Body of pancreas (tissue), 4 donors: ENCODE results near the gene SLCO3A1. TPM values are rescaled to one million over a fixed set of nuclear protein-coding genes. Genes with fewer than 3 reads are reported as not detected.
A peak's percentile ranks its signal among the peaks of the same experiment; 100 is the strongest.

ENCODE experiments used
- ATAC-seq: fragments of 150-250 bp; one replicate; pipeline ENCODE4 v1.9.1; 2016
- DNase-seq, 4 donors: peaks; one replicate each; pipeline ENCODE4 v3.0.0-alpha.2; 2019
- H3K27ac ChIP-seq, 4 donors: fragments of 200-600 bp; sonication (generic); 1 replicate in 3 of 4; 2 replicates in 1 of 4; pipeline versions ENCODE4 v1.5.1 to v1.6.1; 2016 to 2019; ENCODE audit warnings: mild to moderate bottlenecking in 1 of 4, mixed read lengths in 1 of 4, moderate library complexity in 1 of 4
- H3K27me3 ChIP-seq, 2 donors: fragments of 200-600 bp; sonication (generic); one replicate each; pipeline ENCODE4 v1.6.0; 2016; ENCODE audit warnings: mild to moderate bottlenecking in 1 of 2
- H3K36me3 ChIP-seq, 2 donors: fragments of 200-600 bp; sonication (generic); replicated peaks in 1 of 2; 2 replicates each; pipeline ENCODE4 v1.5.1; 2016; ENCODE audit warnings: low read depth in 2 of 2; ENCODE audit not compliant: insufficient read depth in 1 of 2
- H3K4me1 ChIP-seq: fragments of 200-600 bp; sonication (generic); one replicate; pipeline ENCODE4 v1.6.0; 2016
- H3K4me3 ChIP-seq, 2 donors: fragments of 200-600 bp; sonication (generic); 1 replicate in 1 of 2; 2 replicates in 1 of 2; pipeline ENCODE4 v1.5.1; 2016 to 2019
- H3K9me3 ChIP-seq, 3 donors: fragments of 200-600 bp; sonication (generic); 1 replicate in 2 of 3; 2 replicates in 1 of 3; pipeline ENCODE4 v1.5.1; 2016
- POLR2A ChIP-seq, 3 donors: fragments of 450-650 bp; IDR thresholded peaks; one replicate each; pipeline ENCODE4 v1.6.1; 2016; ENCODE audit warnings: antibody characterized with exemption in 3 of 3, mild to moderate bottlenecking in 2 of 3
- WGBS, 2 donors: methylation state at CpG; one replicate each; pipeline ENCODE4 v1.1.5; 2017; 5-methylcytosine and 5-hydroxymethylcytosine counted together
- intact Hi-C: fragments of 100-400 bp; cut with DNase I; formaldehyde crosslinking; loops from one replicate; pipeline ENCODE4 v1.15.1; 2023
- total RNA-seq, 2 donors: library from RNA; depleted of rRNA; stranded (reverse); fragments of >200 nt; gene quantifications; one replicate each; pipeline ENCODE4 v1.1.0, GENCODE V29; 2016
- TF ChIP-seq, protein P1 (sequence below), 7 experiments: fragments of 450-650 bp in 4 of 7; fragments of 200-600 bp in 3 of 7; sonication (generic) in 3 of 7; IDR thresholded peaks; one replicate each; pipeline ENCODE4 v1.5.1; 2016 to 2019; ENCODE audit warnings: antibody characterized with exemption in 7 of 7

SLCO3A1 gene
- total RNA-seq, 2 donors from 2014 or later, result 5.7 to 12.9 TPM

DNA sequence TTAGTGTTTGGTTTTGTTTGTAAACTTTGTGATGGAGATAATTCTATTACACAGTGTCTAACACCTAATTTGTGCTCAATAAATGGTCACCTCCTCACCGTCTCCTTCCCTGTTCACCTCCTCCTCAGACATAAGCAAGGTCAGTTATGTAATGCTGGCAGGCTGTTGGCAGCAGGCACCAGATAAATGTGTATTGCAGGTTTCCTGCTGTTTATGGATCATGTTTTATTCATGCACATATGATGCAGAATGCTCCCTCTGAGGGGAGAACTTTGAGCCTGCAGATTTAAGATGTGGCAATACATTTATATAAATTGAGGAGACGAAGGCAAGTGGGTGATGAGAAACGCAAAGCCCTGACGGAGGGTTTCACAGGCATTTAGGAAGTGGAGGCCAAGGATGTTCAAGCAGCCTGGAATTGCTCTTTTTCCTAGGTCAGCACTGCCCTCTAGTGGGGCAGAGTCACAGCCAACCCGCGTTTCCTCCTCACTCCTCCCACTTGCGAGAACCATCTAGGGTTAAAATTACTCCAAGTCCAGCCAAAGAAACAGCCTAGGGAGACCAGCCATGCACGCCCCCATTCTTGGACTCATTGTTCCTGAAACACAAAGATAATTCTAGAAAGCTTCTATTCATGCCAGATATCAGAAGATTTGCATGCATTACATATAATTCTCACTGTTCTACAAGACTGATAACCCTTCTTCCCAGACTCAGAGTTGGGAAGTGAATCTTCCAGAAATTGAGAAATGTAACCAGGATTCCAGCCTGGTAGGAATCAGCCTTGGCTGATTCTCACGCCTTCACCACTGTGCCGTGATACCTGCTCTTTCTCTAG lies 228.7 kb downstream of the SLCO3A1 start:
- ATAC-seq (no peak), DNase-seq (peak; percentile 47 to 60 (median 52))
- 9 to 12% methylated on average over 10 of the region's 10 CpGs for WGBS, 2 donors
- H3K36me3 ChIP-seq, result no peaks in the 10 kb centered on the region
- H3K4me1 ChIP-seq, result no peaks in the 10 kb centered on the region
- H3K9me3 ChIP-seq, result no peaks in the 10 kb centered on the region
- intact Hi-C loops, result loop anchor here (5.0 kb wide), 1 partner anchor 775 kb away; no protein-coding TSS in a partner anchor
- H3K27ac ChIP-seq, result no peak overlapping the region
- no peaks in the 10 kb centered on the region for H3K27me3 ChIP-seq
- no peak overlapping the region for H3K4me3 ChIP-seq
- TF ChIP-seq, protein P1, sequence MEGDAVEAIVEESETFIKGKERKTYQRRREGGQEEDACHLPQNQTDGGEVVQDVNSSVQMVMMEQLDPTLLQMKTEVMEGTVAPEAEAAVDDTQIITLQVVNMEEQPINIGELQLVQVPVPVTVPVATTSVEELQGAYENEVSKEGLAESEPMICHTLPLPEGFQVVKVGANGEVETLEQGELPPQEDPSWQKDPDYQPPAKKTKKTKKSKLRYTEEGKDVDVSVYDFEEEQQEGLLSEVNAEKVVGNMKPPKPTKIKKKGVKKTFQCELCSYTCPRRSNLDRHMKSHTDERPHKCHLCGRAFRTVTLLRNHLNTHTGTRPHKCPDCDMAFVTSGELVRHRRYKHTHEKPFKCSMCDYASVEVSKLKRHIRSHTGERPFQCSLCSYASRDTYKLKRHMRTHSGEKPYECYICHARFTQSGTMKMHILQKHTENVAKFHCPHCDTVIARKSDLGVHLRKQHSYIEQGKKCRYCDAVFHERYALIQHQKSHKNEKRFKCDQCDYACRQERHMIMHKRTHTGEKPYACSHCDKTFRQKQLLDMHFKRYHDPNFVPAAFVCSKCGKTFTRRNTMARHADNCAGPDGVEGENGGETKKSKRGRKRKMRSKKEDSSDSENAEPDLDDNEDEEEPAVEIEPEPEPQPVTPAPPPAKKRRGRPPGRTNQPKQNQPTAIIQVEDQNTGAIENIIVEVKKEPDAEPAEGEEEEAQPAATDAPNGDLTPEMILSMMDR (IDR thresholded peaks at IDR 0.05), result peak; percentile 43 to 74 (median 64)
- no peak for TF ChIP-seq POLR2A (IDR thresholded peaks at IDR 0.05)

DNA sequence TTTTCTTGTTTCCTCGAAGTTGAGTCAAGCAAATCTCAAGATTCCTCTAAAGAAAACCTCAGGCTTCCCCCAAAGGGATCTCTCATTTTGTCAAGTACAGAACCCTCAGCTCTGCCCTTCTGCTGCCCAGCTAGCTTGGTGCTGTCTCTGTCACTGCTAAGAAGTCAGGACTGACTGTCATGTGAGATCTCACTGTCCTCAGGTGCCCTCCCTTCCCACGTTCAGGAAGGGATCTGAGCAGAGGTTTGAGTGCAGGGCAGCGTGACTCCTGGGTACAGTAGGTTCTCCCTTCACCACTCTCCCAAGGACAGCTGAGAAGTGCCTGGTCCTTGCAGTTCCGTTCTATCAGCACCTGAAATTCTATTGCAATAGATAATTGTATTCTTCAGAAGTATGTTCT lies 229.7 kb downstream of the SLCO3A1 start:
- intact Hi-C loops, result loop anchor here (5.0 kb wide), 1 partner anchor 776 kb away; no protein-coding TSS in a partner anchor
- TF ChIP-seq, protein P1 (IDR thresholded peaks at IDR 0.05), result no peak
- no peak for TF ChIP-seq POLR2A (IDR thresholded peaks at IDR 0.05)
- no peak for ATAC-seq

DNA sequence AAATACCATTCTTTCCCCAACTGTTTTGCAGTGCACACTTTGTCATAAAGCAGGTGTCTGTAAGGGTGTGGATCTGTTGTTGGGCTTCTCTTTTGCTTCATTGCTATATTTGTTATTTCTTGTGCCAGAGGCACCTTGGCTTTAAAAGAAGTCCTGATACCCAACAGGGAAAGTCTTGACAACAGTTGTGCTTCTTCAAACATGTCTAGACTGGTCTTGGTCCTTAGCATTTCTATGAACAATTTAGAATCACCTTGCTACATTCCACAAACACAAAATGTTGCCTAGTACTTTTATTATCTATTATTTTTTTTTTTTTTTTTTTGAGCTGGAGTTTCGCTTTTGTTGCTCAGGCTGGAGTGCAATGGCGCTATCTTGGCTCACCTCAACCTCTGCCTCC lies 233.7 kb downstream of the SLCO3A1 start:
- 84 to 92% methylated on average over 2 of the region's 2 CpGs for WGBS, 2 donors
- Histone ChIP-seq H3K36me3 (no peaks in the 10 kb centered on the region), H3K27ac (no peak overlapping the region), H3K27me3 (peaks cover 0 to 8% of the 10 kb centered on the region in 2 donors), H3K4me3 (no peak overlapping the region), H3K4me1 (no peaks in the 10 kb centered on the region), H3K9me3 (no peaks in the 10 kb centered on the region)
- TF ChIP-seq, protein P1 (IDR thresholded peaks at IDR 0.05), result no peak
- no peak for TF ChIP-seq POLR2A (IDR thresholded peaks at IDR 0.05)
- no peak for DNase-seq
- intact Hi-C loops, result no loop called here
- no peak for ATAC-seq

More for the DNA sequence above, 229.7 kb downstream of the SLCO3A1 start:
- H3K4me1 ChIP-seq, result no peaks in the 10 kb centered on the region
- no peaks in the 10 kb centered on the region for H3K36me3 ChIP-seq
- 38 to 63% methylated on average over 4 of the region's 4 CpGs for WGBS, 2 donors
- H3K4me3 ChIP-seq, result no peak overlapping the region
- no peaks in the 10 kb centered on the region for H3K9me3 ChIP-seq
- H3K27me3 ChIP-seq, result no peaks in the 10 kb centered on the region
- no peak for DNase-seq
- H3K27ac ChIP-seq, result no peak overlapping the region

DNA sequence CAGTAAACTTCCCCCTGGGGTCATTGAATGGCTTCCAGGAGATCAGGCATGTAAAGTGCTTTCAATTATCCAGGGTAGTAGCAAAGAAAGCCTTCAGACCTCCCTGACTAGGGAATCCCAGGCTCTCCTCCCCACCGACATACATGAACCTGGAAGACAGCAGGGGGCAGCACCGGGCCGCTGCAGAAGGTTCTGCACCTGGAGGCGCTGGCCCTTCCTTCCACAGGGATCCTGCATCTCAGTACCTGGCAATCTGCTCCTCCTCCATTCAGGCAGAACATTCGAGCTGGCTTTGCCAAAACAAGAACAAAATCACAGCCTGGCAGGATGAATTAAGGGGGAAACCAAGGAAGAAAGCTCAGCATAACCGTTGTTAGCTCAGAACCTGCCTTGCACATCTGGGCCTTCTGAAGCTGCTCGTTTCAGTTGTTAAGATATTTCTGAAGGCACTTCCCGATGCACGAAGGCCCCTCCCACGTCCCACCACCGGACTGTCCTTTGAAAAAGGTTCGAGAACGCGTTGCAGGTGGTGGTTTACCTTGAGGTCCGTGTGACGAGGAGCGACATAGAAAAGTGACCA lies 237.7 kb downstream of the SLCO3A1 start:
- H3K36me3 ChIP-seq, result no peaks in the 10 kb centered on the region
- no peak overlapping the region for H3K4me3 ChIP-seq
- no peaks in the 10 kb centered on the region for H3K4me1 ChIP-seq
- TF ChIP-seq, protein P1 (IDR thresholded peaks at IDR 0.05), result peak; percentile 42 to 57 (median 44)
- TF ChIP-seq POLR2A (IDR thresholded peaks at IDR 0.05), result no peak
- ATAC-seq, result no peak
- H3K27ac ChIP-seq, result no peak overlapping the region
- H3K9me3 ChIP-seq, result no peaks in the 10 kb centered on the region
- DNase-seq, result peak; percentile 49 to 73 (median 60)
- WGBS, 2 donors, result 44 to 53% methylated on average over 14 to 17 of the region's 17 CpGs
- peaks cover 0 to 8% of the 10 kb centered on the region in 2 donors for H3K27me3 ChIP-seq
- intact Hi-C loops, result loop anchor here (10.0 kb wide), 1 partner anchor 624 kb away; no protein-coding TSS in a partner anchor
